ENCODE results near the gene VAMP8. TPM values are rescaled to one million over a fixed set of nuclear protein-coding genes. Genes with fewer than 3 reads are reported as not detected.
A peak's percentile ranks its signal among the peaks of the same experiment; 100 is the strongest.

Gene VAMP8
- total RNA-seq, 1 donor from 2014 or later = 3.8 TPM

DNA sequence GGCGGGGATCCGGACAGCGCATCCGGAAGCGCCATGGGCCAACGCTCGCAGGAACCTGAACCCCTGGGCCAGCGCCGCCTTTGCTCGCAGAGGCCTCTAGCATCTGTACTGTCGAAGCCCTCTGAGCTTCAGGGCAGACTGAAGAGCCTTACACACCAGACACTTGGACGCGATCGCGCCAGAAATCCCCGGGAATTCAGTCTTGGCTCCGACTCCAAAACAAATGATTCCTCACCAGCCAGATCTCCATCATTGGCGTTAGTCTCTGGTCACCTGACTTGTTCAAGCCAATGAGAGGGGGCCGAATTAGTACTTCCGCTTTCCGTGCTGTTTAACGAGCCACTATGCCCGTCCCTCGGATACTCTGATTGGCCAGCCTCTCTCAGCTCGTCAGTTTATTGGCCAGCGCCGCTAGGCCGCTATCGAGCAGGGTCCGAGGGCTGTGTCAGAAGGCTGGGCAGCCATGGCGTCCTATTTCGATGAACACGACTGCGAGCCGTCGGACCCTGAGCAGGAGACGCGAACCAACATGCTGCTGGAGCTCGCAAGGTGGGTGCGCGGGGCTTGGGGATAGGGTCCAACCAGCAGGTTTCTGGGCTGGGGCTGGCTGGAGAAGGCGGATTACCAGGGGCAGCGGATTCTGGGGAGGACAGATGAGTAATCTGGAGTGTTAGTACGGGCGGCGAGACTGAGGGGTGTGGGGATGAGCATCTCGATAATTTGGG is 18.1 kb downstream of the VAMP8 start, which contains the start of gene RNF181:
TSS of gene RNF181 (plus strand) at position 445 of the 725 bp plus-strand sequence. CDS start at position 464, 19 bp downstream.
- peak within 1 kb of the TSS; percentile 99 for H3K27ac Mint-ChIP-seq (ENCODE audit: unreplicated experiment)
- peak within 1 kb of the TSS; percentile 99 for H3K4me3 Mint-ChIP-seq (ENCODE audit: unreplicated experiment)

DNA sequence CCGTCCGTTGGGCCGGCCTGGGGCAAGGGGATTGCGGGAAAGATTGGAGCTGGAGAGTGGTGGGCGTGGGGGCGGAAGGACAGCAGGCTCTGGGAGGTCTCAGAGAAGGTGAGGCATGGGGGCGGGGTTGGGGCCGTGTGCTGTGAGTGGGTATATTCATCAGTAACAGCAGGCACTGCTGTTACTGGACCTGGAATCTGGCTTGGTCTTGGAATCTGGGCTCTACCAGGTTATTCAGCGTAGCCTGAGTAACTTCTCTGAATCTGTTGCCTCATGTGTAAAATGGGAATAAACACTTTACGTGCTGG is 18.6 kb downstream of the VAMP8 start:
- DNase-seq (ENCODE audit: extremely low spot score, unreplicated experiment) = no peak
- TF ChIP-seq, protein P1, sequence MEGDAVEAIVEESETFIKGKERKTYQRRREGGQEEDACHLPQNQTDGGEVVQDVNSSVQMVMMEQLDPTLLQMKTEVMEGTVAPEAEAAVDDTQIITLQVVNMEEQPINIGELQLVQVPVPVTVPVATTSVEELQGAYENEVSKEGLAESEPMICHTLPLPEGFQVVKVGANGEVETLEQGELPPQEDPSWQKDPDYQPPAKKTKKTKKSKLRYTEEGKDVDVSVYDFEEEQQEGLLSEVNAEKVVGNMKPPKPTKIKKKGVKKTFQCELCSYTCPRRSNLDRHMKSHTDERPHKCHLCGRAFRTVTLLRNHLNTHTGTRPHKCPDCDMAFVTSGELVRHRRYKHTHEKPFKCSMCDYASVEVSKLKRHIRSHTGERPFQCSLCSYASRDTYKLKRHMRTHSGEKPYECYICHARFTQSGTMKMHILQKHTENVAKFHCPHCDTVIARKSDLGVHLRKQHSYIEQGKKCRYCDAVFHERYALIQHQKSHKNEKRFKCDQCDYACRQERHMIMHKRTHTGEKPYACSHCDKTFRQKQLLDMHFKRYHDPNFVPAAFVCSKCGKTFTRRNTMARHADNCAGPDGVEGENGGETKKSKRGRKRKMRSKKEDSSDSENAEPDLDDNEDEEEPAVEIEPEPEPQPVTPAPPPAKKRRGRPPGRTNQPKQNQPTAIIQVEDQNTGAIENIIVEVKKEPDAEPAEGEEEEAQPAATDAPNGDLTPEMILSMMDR (IDR thresholded peaks at IDR 0.05) = no peak
- H3K27me3 Mint-ChIP-seq (ENCODE audit: unreplicated experiment) = no peaks in the 10 kb centered on the region
- H3K4me1 Mint-ChIP-seq (ENCODE audit: unreplicated experiment) = peaks cover 43% of the 10 kb centered on the region
- no peaks in the 10 kb centered on the region for H3K9me3 Mint-ChIP-seq (ENCODE audit: unreplicated experiment)
- H3K4me3 Mint-ChIP-seq (ENCODE audit: unreplicated experiment) = peak overlapping the region; percentile 99
- H3K36me3 Mint-ChIP-seq (ENCODE audit: unreplicated experiment) = peaks cover 8% of the 10 kb centered on the region
- H3K27ac Mint-ChIP-seq (ENCODE audit: unreplicated experiment) = peak overlapping the region; percentile 99

More for the DNA sequence above, 18.1 kb downstream of the VAMP8 start, which contains the start of gene RNF181:
- H3K4me1 Mint-ChIP-seq (ENCODE audit: unreplicated experiment) = peaks cover 48% of the 10 kb centered on the region
- peak; percentile 96 for DNase-seq (ENCODE audit: extremely low spot score, unreplicated experiment)
- peaks cover 8% of the 10 kb centered on the region for H3K36me3 Mint-ChIP-seq (ENCODE audit: unreplicated experiment)
- no peaks in the 10 kb centered on the region for H3K9me3 Mint-ChIP-seq (ENCODE audit: unreplicated experiment)
- H3K27me3 Mint-ChIP-seq (ENCODE audit: unreplicated experiment) = no peaks in the 10 kb centered on the region
- TF ChIP-seq, protein P1 (IDR thresholded peaks at IDR 0.05) = no peak

DNA sequence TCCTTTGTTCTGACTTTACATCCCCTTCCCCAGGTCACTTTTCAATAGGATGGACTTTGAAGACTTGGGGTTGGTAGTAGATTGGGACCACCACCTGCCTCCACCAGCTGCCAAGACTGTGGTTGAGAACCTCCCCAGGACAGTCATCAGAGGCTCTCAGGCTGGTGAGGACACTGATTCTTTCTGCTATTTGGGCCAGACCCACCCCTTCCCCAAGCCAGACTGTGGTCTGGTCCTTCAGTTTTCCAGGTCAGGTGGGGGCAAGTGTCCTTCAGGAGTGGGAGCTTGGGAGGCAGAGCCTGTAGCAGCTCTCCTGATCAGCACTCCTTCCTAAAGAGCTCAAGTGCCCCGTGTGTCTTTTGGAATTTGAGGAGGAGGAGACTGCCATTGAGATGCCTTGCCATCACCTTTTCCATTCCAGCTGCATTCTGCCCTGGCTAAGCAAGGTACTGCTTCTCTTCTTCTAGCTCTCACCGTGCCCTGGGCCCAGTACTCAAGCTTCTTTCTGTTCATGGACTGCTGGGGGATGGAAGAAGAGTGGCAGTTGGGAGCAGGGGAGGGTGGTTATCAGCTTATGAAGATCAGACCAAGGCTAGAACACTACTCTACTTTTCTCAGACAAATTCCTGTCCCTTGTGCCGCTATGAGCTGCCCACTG is 19.2 kb downstream of the VAMP8 start:
- TF ChIP-seq, protein P1 (IDR thresholded peaks at IDR 0.05) = no peak
- DNase-seq (ENCODE audit: extremely low spot score, unreplicated experiment) = no peak
- Mint-ChIP-seq H3K4me3 (ENCODE audit: unreplicated experiment) (peak overlapping the region; percentile 99), H3K27ac (ENCODE audit: unreplicated experiment) (peak overlapping the region; percentile 99), H3K27me3 (ENCODE audit: unreplicated experiment) (no peaks in the 10 kb centered on the region), H3K36me3 (ENCODE audit: unreplicated experiment) (peaks cover 8% of the 10 kb centered on the region), H3K9me3 (ENCODE audit: unreplicated experiment) (no peaks in the 10 kb centered on the region), H3K4me1 (ENCODE audit: unreplicated experiment) (peaks cover 43% of the 10 kb centered on the region)

DNA sequence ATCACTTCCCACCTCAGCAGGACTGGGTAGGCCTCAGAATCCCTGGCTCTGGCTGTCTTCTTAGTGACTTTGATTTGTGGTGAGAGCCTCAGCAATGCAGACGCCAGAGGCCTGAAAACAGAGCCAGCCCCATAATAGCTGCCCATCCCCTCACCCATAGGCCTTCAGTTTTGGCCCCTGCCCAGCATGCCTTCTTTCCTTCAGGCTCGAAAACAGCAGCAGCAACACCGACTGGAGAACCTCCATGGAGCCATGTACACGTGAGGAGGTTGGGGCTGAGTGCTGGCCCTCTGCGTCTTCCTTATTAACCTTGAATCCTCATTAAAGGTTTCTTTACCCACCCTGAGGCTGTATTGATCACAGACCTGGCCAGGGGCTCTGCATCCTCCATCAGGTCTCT is 19.9 kb downstream of the VAMP8 start:
- no peaks in the 10 kb centered on the region for H3K27me3 Mint-ChIP-seq (ENCODE audit: unreplicated experiment)
- H3K4me1 Mint-ChIP-seq (ENCODE audit: unreplicated experiment) = peaks cover 44% of the 10 kb centered on the region
- peaks cover 8% of the 10 kb centered on the region for H3K36me3 Mint-ChIP-seq (ENCODE audit: unreplicated experiment)
- no peaks in the 10 kb centered on the region for H3K9me3 Mint-ChIP-seq (ENCODE audit: unreplicated experiment)
- TF ChIP-seq, protein P1 (IDR thresholded peaks at IDR 0.05) = no peak
- peak overlapping the region; percentile 99 for H3K4me3 Mint-ChIP-seq (ENCODE audit: unreplicated experiment)
- no peak for DNase-seq (ENCODE audit: extremely low spot score, unreplicated experiment)
- no peak overlapping the region for H3K27ac Mint-ChIP-seq (ENCODE audit: unreplicated experiment)

DNA sequence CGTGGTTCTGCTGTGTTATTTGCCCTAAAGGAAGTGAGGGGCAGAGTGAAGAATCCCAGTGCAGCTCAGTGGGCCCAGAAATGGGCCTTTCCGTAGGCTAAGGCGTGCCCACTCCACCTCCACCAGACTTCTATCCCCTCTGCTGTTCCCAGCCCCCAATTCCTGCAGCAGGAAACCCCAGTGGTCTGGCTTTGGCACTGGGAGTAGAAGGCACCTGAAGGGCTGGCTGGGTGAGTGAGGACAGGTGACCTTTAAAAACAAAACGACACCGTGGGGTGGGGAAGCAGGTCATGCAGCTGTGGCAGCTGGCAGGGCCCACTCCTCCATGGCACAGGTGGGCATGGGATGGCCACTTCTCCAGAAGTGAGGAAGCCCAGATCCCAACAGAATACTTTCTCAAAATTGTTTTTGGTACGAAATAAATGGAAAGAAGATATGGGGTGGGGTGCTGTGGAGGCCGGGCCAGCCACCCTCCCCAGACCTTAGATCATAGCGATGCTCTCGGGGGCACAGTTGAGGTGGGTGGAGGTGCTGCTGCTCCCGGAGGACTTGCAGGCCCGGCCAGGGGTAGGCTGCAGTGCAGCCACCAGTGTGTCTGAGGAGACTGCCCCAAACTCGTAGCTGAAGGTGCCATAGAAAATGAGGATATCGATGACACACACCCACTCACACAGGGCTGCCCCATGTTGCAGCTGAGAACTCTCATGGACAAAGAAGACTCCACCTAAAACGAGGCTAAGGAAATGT is 21.4 kb downstream of the VAMP8 start:
- Mint-ChIP-seq H3K9me3 (ENCODE audit: unreplicated experiment) (no peaks in the 10 kb centered on the region), H3K27me3 (ENCODE audit: unreplicated experiment) (no peaks in the 10 kb centered on the region), H3K4me1 (ENCODE audit: unreplicated experiment) (peaks cover 42% of the 10 kb centered on the region), H3K4me3 (ENCODE audit: unreplicated experiment) (no peak overlapping the region), H3K36me3 (ENCODE audit: unreplicated experiment) (peaks cover 8% of the 10 kb centered on the region), H3K27ac (ENCODE audit: unreplicated experiment) (no peak overlapping the region)
- DNase-seq (ENCODE audit: extremely low spot score, unreplicated experiment) = no peak
- TF ChIP-seq, protein P1 (IDR thresholded peaks at IDR 0.05) = no peak

Measured in osteocyte (in vitro differentiated cells).